HG03439 (cell line): ENCODE data around the gene RNASEH2C.
A peak's percentile ranks its signal among the peaks of the same experiment; 100 is the strongest.
"Not testable (repeated sequence)": the region's sequence is repeated elsewhere in the genome, so short reads cannot be mapped to it uniquely, and the experiment has no call there.

ENCODE experiments used
- ATAC-seq: cut with Tn5 transposase; IDR thresholded peaks from one replicate; pipeline ENCODE4 v1.9.1; 2021; ENCODE audit warnings: mild to moderate bottlenecking, moderate library complexity; ENCODE audit not compliant: unreplicated experiment

RNASEH2C gene

DNA sequence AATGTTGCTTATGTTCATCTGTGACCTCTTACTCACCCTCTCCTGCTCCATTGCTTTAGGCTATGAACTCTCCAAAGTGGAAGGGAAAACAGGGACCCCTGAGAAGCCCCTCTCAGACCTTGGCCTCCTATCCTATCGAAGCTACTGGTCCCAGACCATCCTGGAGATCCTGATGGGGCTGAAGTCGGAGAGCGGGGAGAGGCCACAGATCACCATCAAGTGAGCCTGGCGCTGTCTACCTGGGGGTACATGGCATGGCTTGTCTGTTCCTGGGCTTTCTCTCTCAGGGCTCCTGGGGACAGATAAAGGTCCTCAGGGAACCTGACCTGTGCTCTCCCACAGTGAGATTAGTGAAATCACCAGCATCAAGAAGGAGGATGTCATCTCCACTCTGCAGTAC is 2.1 kb downstream of the RNASEH2C start:
- no peak for ATAC-seq

DNA sequence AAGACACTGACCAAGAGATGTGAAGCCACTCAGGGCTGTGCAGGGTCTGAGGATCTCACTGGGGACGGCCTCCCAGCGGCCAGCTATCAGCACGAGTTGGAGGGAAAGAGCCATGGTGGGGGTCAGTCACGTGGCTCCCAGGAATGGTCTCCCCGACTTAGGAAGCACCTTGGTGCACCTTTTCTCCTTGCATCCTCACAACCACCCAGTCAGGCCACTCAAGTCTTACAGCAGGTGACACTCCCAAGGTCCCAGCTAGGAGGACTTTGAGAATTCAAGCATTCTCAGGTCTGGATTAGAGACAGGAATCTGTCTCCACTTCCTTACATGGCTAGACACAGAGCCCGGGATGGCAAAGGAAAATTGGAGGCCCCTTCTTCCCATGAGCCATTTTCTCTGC is 2.7 kb downstream of the RNASEH2C start:
- ATAC-seq: no peak

DNA sequence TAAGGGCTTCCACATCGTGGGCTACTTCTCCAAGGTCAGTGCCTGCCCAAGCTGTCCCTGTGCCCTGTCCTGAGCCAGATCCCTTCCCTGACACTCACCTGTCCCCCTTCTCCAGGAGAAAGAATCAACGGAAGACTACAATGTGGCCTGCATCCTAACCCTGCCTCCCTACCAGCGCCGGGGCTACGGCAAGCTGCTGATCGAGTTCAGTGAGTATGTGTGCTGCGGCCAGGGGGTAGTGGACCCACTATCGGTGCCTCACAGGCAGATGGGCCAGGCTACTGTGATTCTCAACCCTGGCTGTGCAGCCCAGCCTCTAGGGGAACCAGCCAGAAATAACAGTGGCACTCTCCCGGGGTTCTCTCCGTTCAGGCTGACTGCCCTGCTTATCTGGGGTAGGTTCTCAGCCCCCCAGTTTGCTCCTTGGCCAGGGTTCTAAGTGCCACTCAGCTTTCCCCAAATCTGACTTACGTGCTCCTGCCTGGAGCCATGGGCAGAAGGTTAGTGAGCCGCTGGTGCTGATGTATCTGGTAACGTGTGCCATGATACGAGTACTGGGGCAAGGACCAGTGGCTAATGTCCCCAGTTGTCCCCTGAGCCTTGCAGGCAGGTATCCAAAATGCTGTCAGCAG is 3.7 kb downstream of the RNASEH2C start:
- ATAC-seq: no peak

DNA sequence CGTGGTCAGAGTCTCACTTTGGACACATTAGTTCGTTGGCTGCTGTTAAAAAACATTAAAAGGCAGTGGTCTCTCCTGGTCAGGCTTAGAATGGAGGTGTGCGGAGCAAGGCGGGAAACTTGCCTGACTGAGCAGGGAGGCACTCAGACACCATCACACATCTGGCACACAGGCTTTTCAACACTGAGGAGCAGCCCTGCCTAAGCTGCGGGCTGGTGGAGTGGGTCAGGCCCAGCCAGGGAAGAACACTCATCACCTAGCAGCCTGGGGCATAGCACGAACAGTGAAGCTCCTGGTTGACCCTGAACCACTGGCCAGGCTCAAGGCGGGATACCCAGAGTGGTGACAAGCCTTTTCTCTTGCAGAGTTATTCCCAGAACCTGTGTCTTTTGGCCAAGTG is 4.3 kb downstream of the RNASEH2C start:
- ATAC-seq: no peak

DNA sequence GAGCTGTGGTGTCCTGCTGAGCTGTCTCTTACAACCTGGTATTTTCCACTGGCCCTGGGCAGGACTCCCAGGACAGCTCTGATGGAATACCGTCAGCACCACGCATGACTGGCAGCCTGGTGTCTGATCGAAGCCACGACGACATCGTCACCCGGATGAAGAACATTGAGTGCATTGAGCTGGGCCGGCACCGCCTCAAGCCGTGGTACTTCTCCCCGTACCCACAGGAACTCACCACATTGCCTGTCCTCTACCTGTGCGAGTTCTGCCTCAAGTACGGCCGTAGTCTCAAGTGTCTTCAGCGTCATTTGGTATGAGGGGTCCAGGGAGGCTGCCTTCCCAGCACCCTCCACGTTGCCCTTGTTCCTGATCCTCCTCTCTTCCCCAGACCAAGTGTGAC is 6.2 kb downstream of the RNASEH2C start:
- ATAC-seq: no peak

DNA sequence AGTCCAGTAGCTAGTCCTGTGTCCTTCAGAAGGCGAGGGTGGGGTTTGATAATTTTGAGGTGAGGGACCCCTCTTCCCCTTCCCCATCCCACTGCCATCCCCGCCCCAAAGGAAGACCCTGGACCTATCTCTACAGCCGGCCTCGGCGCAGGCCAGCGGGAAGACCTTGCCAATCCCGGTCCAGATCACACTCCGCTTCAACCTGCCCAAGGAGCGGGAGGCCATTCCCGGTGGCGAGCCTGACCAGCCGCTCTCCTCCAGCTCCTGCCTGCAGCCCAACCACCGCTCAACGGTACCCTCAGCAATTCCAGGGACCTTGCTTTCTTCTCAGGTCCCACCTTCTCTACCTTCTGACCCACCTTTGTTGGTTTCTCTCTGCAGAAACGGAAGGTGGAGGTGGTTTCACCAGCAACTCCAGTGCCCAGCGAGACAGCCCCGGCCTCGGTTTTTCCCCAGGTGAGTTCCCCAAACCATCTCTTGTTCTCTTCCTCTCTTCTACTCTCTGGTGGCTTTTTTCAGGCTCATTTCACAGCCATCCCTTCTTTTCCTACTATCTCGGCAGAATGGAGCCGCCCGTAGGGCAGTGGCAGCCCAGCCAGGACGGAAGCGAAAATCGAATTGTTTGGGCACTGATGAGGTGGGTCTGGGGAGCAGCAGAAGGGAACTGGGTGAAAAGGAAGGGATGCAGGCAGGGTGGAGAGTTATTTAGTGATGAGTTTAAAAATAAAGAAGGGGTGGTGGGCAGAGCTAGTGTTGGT is 7.2 kb downstream of the RNASEH2C start:
- no peak for ATAC-seq

DNA sequence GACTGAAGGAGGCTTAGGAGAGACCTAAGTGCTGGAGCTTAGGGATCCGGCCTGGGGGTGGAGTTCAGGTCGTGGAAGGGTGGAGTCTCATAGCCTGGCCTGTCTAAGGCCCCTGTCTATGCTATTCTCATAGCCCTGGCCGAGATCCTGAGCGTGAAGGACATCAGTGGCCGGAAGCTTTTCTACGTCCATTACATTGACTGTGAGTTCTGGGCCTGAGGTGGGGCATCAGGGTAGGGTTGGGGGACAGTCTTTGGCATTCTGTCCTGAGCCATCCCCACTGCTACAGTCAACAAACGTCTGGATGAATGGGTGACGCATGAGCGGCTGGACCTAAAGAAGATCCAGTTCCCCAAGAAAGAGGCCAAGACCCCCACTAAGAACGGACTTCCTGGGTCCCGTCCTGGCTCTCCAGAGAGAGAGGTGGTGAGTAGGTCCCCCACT is 7.9 kb downstream of the RNASEH2C start:
- no peak for ATAC-seq

DNA sequence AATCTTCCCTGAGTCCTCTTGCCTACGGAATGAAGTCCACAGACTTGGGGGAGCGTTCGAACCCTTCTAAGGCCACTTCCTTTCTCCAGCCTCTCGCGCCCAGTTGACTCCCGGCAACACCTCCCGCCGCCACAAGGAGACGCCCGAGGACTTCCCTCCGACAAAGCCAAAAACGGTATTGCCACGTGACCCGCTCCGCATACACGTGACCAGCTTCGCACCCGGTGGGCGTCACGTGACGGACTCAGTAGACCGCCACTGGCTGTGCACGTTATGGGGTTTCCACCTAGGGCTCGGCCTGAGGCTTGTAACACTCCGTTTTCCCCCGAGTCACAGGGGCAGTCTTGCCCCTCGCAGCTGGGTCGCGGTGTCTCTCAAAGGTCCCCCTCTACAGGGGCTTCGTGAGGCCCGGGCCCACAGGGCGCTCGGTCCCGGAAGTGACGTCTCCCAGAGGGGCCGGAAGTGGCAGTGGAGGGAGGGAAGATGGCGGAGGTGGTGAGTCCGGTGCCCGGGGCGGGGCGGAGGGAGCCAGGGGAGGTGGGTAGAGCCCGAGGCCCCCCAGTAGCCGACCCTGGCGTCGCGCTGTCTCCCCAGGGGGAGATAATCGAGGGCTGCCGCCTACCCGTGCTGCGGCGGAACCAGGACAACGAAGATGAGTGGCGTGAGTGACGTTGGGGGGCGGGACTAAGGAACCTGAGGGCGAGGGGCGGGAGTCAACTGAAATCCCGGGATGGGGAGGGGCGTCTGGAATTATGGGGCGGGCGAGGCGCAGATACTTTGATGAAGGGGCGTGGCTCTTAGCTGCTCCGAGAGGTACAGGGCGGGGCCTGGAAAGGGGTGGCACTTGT is 8.6 kb downstream of the RNASEH2C start, which contains the start of gene KAT5:
Gene KAT5, plus strand, starts transcription at position 468 of the 848 bp plus-strand sequence. Its CDS starts 16 bp downstream, at position 484.
- peak; percentile 78 for ATAC-seq

DNA sequence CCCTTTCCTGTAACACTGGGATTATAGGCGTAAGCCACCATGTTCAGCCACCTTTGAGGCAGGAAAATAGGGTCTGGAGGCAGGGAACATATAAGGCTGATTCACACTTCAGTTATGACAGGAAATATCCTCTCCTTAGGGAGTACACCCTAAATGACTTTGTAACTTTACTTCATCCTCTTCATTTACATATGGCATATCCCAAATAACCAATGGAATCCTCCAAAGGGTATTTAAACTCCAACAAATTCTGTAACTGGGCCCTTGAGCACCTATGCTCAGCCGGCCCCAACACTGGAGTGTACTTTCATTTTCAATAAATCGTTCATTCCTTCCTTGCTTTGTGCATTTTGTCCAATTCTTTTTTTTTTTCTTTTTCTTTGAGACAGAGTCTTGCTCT is 10.2 kb downstream of the RNASEH2C start:
- ATAC-seq: no peak

DNA sequence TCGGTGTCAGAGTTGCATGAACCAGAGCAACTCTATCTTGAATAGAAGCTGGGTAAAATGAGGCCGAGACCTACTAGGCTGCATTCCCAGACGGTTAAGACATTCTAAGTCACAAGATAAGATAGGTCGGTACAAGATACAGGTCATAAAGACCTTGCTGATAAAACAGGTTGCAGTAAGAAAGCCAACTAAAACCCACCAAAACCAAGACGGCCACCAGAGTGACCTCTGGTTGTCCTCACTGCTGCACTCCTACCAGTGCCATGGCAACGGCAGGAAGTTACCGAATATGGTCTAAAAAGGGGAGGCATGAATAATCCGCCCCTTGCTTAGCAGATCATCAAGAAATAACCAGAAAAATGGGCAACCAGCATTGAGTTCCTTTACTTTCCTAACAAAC is 10.9 kb downstream of the RNASEH2C start:
- no peak for ATAC-seq

DNA sequence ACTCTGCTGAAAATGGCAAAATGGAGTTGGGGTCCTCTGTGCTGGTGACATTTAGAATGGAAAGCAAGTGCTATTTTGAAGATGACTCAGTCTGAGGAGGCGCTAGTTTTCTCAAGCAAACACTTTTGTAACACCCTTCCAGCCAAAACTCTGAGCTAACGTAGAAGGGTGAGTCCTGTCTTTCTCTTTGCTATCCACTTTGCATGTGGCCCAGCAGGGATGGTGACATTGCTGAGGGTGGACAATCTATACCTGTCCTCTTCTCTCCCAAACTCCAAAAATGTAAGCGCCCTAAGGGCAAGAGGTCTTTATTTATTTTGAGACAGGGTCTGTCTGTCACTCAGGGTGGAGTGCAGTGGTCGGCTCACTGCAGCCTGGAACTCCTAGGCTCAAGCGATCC is 12.1 kb downstream of the RNASEH2C start:
- ATAC-seq: no peak

DNA sequence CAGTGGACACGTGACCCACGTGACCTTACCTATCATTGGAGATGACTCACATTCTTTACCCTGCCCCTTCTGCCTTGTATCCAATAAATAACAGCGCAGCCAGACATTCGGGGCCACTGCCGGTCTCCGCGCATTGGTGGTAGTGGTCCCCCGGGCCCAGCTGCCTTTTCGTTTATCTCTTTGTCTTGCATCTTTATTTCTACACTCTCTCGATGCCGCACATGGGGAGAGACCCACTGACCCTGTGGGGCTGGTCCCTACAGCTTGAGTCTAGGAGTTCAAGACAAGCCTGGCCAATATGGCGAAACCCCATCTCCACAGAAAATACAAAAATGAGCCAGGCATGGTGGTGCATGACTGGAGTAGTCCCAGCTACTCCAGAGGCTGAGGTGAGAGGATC is 13.6 kb downstream of the RNASEH2C start:
- ATAC-seq: not testable (repeated sequence)

DNA sequence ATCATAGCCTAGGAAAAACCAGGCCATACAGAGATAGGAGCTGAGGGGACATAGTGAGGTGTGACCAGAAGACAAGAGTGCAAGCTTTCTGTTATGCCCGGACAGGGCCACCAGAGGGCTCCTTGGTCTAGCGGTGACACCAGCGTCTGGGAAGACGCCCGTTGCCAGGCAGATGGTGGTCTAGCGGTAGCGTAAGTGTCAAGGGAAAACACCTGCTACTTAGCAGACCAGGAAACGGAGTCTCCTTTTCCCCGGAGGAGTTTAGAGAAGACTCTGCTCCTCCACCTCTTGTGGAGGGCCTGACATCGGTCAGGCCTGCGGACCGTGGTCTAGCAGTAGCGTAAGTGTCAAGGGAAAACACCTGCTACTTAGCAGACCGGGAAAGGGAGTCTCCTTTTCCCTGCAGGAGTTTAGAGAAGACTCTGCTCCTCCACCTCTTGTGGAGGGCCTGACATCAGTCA is 14.3 kb downstream of the RNASEH2C start:
- ATAC-seq: not testable (repeated sequence)

DNA sequence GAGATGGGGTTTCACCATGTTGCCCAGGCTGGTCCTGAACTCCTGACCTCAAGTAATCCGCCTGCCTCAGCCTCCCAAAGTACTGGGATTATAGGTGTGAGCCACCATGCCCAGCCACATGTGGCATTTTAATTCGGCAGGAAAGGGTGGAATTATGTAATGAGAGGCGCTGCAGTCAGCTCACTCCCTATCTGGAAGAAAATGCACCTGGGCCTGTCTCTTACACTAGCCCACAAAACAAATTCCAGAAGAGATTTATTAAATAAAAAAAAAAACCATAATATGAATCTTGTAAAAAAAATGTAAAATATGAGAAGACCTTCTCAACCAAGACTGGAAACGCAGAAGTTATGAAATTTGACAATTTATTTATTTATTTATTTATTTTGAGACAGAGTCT is 16.8 kb downstream of the RNASEH2C start:
- no peak for ATAC-seq

DNA sequence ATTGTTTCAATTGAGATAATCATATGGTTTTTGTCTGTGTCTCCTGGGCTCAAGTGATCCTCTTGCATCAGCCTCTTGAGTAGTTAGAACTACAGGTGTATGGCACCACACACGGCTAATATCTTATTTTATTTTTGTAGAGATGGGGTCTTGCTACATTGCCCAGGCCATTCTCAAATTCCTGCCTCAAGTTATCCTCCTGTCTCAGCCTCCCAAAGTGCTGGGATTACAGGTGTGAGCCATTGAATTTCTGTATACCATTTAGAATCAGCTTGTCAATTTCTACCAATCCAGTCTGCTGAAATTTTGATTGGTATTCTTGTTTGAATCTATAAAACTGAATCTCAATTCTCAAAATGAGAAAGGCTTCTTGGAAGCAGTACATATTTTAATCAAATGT is 18.9 kb downstream of the RNASEH2C start:
- no peak for ATAC-seq

DNA sequence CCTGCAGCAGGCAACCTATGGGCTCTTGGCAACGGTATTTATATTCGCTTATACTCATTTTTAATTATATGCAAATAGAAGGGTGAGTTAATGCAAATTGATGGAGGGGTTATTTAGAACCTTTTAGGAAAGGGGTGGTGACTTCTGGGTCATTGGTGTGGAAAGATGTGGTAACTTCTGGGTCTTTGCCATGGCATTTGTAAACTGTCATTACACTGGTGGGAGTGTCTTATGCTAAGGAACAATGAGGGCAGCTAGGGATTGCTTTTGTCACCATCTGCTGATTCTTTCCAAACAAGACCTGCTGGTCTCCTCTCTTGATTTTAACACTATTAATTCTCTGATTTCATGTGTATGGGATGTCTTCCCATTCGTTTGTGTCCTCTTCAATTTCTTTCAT is 20.2 kb downstream of the RNASEH2C start:
- no peak for ATAC-seq

DNA sequence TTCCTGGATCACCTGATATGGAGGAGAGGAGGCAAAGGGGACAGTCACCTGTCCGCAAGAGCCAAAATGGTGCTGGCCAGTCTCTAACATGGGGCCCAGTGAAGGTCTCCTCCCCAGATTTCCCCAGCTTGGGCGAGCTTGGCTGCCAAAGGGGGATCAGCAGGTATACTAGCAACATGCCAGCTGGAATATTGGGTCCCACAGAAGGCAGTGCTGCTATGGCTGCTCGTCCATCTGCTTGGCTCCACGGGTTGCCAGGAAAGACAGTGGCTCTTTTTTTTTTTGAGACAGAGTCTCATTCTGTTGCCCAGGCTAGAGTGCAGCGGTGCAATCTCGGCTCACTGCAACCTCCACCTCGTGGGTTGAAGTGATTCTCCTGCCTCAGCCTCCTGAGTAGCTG is 21.3 kb downstream of the RNASEH2C start:
- ATAC-seq: no peak

DNA sequence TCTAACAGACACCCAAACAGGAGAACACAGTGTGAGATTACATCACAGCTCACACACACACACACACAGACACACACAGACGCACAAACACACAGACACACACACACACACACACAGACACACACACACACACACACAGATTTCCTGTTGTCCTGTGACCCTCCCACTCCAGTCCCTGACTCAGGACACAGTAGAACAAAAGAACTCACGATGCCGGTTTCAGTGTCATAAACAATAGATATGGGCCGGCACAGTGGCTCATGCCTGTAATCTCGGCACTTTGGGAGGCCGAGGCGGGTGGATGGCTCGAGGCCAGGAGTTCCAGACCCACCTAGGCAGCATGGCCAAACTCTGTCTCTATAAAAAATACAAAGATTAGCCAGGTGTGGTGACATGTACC is 22.4 kb downstream of the RNASEH2C start:
- ATAC-seq: no peak

DNA sequence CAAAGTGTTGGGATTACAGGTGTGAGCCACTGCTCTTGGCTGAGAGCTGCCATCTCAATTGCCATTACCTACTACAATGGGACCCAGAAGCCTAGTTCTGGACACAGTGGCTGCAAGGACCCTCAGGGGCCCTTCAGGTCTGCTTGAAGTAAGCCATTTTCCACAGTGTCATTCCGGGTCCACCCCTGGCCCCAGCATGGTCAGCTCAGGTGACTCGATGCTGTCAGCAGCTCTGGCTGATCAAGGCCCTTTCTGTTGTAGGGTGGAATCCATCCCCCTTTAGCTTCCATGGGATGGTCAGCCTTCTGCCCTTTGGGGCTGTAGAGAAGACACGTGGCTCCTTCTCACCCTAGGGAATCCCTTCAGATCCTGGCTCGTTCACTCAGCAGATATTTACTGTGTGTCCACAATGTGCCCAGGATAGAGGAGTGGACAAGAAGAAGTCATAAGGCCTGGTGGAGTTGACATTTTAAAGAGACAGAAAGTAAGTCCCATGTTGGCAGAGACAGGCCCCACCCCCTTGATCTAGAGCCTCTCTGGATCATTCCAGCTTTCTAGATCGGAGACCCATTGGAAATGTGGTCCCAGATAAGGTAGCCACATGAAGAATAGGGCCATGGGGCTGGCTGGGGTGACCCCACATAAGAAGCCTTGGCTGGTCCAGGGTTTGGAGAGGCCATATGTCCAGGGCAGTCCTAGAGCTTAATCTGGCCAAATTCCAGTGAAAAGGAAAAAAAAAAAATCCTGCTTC is 23.6 kb downstream of the RNASEH2C start:
- ATAC-seq: no peak

DNA sequence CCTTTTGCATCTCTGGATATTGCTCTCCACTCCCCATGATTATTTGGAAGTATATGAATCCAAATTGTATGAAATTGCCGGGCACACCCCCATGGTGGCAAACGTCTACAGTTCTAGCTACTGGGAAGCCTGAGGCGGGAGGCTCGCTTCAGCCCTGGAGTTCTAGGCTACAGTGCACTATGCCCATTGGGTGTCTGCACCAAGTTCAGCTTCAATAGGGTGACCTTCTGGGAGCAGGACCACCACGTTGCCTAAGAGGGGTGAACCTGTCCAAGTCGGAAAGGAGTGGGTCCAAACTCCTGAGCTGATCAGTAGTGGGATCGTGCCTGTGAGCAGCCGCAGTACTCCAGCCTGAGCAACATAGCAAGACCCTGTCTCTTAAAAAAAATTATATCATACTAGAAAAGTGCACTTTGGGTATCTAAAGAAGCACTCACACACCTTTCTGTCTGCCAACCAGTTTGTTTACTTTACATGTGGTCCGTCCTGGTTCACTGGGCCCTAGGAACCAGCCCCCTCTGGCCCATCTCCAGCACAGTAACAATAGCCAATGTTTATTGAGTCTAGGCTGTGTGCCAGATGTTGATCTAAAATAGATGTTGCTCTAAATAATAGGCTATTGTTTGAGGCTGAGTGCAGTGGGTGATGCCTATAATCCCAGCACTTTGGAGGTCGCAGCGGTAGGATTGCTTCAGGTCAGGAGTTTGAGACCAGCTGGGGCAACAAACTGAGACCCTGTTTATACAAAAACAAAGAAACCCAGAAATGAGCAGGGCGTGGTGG is 24.9 kb downstream of the RNASEH2C start:
- no peak for ATAC-seq
